ENCODE data around the gene CLDN7. TPM values are rescaled to one million over a fixed set of nuclear protein-coding genes. Genes with fewer than 3 reads are reported as not detected.
A peak's percentile ranks its signal among the peaks of the same experiment; 100 is the strongest.

Gene CLDN7
- total RNA-seq, 1 experiment from 2014 or later: 177 TPM

- H3K27ac ChIP-seq (ENCODE audit: insufficient read length, low read depth, low read length): no peak overlapping the region
- peaks cover 4% of the 10 kb centered on the region for H3K23me2 ChIP-seq (ENCODE audit: insufficient read length, low read depth, low read length, poor library complexity, severe bottlenecking)
- peak overlapping the region in 1 of 2 experiments; percentile 38; a peak in 1 of 5 replicates for H3K4me3 Mint-ChIP-seq
- no peak overlapping the region for H4K5ac ChIP-seq (ENCODE audit: insufficient read length, low read depth, low read length)
- H4K91ac ChIP-seq (ENCODE audit: insufficient read length, low read depth, low read length): no peak overlapping the region
- peaks cover 56% of the 10 kb centered on the region for H3K27me3 Mint-ChIP-seq (ENCODE audit: low read depth)
- no peak overlapping the region for H3K9ac ChIP-seq (ENCODE audit: extremely low read depth, insufficient read length, low read length)
- H3K27me3 ChIP-seq (ENCODE audit: insufficient read depth, low read length): peaks cover 2% of the 10 kb centered on the region
- H3T11ph ChIP-seq (ENCODE audit: low read length): no peak overlapping the region
- no peak overlapping the region for H3K14ac ChIP-seq (ENCODE audit: insufficient read depth, low read length)
- H3K4me1 Mint-ChIP-seq: peaks cover 14 to 31% of the 10 kb centered on the region in 2 experiments
- no peaks in the 10 kb centered on the region for H3K79me2 ChIP-seq (ENCODE audit: insufficient read depth, low read length)
- TF ChIP-seq CTCF (conservative IDR thresholded peaks at IDR 0.05): no peak
- no peak overlapping the region for H3K18ac ChIP-seq (ENCODE audit: insufficient read length, low read depth, low read length)
- no peak overlapping the region for H3K27ac Mint-ChIP-seq
- H3K9me3 ChIP-seq (ENCODE audit: control insufficient read depth, low read depth, low read length): no peaks in the 10 kb centered on the region
- H3K56ac ChIP-seq (ENCODE audit: insufficient read length, low read depth, low read length): no peak overlapping the region
- DNase-seq: no peak
- H2BK120ac ChIP-seq (ENCODE audit: low read depth, low read length, poor library complexity, severe bottlenecking): no peak overlapping the region
- H2BK12ac ChIP-seq (ENCODE audit: insufficient read length, low read depth, low read length): no peak overlapping the region
- no peaks in the 10 kb centered on the region for H3K79me1 ChIP-seq (ENCODE audit: insufficient read depth, low read depth, low read length, poor library complexity, severe bottlenecking)
- no peak overlapping the region for H3K4ac ChIP-seq (ENCODE audit: low read depth, low read length)
- peaks cover 3% of the 10 kb centered on the region in 2 experiments; a peak in 3 of 5 replicates for H3K9me3 Mint-ChIP-seq
- peaks cover 0 to 4% (median 3%) of the 10 kb centered on the region in 3 experiments; a peak in 3 of 7 replicates for H3K36me3 Mint-ChIP-seq (ENCODE audit: insufficient read depth in 1 of 3, low read depth in 3 of 3)
- no peak overlapping the region for H3K23ac ChIP-seq (ENCODE audit: insufficient read length, low read depth, low read length)
- H4K8ac ChIP-seq (replicated peaks; ENCODE audit: insufficient read length, low read depth, low read length): no peak overlapping the region
- H3K4me1 ChIP-seq (ENCODE audit: insufficient read depth, low read length): peaks cover 4% of the 10 kb centered on the region; the same call in 1 of the 2 replicates
- H3K4me2 ChIP-seq (ENCODE audit: insufficient read depth, insufficient read length, low read length): no peak overlapping the region
- no peak overlapping the region for H2BK5ac ChIP-seq (ENCODE audit: insufficient read length, low read length)
- no peak overlapping the region for H2AK5ac ChIP-seq (ENCODE audit: insufficient read length, low read length)
- H4K20me1 ChIP-seq (ENCODE audit: control insufficient read depth, insufficient read depth, insufficient read length): no peaks in the 10 kb centered on the region
- WGBS (ENCODE audit: extremely low coverage, insufficient read length, low lambda C conversion rate): no CpG with 5 or more reads among the region's 6 CpGs
- H2AFZ ChIP-seq (ENCODE audit: low read length): no peak overlapping the region
- H2BK15ac ChIP-seq (ENCODE audit: low read depth, low read length): no peak overlapping the region
- no peak overlapping the region for H2BK20ac ChIP-seq (ENCODE audit: low read depth, low read length, poor library complexity, severe bottlenecking)
These were observed 30.5 kb upstream of the CLDN7 start for GRCh38 chr17:7292729-7293128.

Measured in H9 (cell line).